C4-2B (cell line): ENCODE measurements around the gene CREM.

Experiments
- ZFX ChIP-seq: fragments of 450-650 bp; IDR thresholded peaks from 2 replicates; pipeline ENCODE4 v1.6.1; 2017
- TF ChIP-seq, protein P1 (sequence below): fragments of 450-650 bp; conservative IDR thresholded peaks from 2 replicates; pipeline ENCODE4 v1.5.1; 2017; ENCODE audit warnings: mild to moderate bottlenecking

DNA sequence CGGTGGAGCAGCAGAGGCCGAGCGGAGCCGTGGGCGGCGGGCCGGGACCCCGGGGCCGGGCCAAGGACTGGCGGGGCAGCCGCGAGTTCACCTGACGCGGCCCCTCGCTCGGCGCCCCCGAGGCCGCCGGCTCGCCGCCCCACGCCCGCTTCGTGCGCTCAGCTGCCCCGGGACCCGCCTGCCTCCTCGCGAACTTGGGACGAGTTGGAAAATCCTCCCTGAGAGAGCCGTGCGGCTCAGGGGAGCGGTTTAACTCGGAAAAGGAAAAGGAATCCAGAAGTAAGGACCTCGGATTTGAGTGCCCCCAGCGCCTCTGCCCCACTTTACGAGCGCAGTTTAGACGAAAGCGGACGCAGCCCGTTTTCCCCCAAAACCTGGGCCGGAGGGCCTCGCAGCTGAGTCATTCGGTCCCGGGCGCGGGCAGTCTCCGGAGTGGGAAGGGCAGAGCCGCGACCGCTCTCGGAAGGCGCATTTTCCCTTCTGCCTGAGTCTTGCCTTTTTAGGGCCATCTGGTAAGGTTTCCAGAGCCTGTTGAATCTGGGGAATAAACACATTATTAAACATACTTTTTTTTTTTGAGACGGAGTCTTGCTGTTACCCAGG is 744 bp downstream of the CREM start:
- TF ChIP-seq, protein P1, sequence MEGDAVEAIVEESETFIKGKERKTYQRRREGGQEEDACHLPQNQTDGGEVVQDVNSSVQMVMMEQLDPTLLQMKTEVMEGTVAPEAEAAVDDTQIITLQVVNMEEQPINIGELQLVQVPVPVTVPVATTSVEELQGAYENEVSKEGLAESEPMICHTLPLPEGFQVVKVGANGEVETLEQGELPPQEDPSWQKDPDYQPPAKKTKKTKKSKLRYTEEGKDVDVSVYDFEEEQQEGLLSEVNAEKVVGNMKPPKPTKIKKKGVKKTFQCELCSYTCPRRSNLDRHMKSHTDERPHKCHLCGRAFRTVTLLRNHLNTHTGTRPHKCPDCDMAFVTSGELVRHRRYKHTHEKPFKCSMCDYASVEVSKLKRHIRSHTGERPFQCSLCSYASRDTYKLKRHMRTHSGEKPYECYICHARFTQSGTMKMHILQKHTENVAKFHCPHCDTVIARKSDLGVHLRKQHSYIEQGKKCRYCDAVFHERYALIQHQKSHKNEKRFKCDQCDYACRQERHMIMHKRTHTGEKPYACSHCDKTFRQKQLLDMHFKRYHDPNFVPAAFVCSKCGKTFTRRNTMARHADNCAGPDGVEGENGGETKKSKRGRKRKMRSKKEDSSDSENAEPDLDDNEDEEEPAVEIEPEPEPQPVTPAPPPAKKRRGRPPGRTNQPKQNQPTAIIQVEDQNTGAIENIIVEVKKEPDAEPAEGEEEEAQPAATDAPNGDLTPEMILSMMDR: no peak
- TF ChIP-seq ZFX: peak; percentile 84
